ENCODE data around the gene SLC9C1.

SLC9C1 gene

GRCh38 chr3:112101916-112102315 lies 192.1 kb downstream of the SLC9C1 start:
- no peak for DNase-seq

GRCh38 chr3:112097378-112097777 lies 196.6 kb downstream of the SLC9C1 start:
- no peak for DNase-seq

- no peak for DNase-seq
These were observed 197.8 kb downstream of the SLC9C1 start for GRCh38 chr3:112096176-112096575.

- no peak for DNase-seq
These were observed 198.3 kb downstream of the SLC9C1 start for GRCh38 chr3:112095731-112096130.

GRCh38 chr3:112093180-112093522 lies 200.9 kb downstream of the SLC9C1 start:
- DNase-seq, result no peak

GRCh38 chr3:112092496-112093179 lies 201.4 kb downstream of the SLC9C1 start:
- DNase-seq, result no peak

GRCh38 chr3:112090887-112091586 lies 203.0 kb downstream of the SLC9C1 start:
- no peak for DNase-seq

All from CD4-positive, alpha-beta T cell treated with Interleukin-4 for 1 hour (primary cell).